Inferior parietal cortex (tissue), 1 donor: ENCODE data around the gene FOXP1.
"Not testable (repeated sequence)": the region's sequence is repeated elsewhere in the genome, so short reads cannot be mapped to it uniquely, and the experiment has no call there.

ENCODE experiments used
- DNase-seq: peaks from one replicate; pipeline ENCODE4 v3.0.0-alpha.2; 2016; ENCODE audit errors: extremely low spot score

FOXP1 gene

DNA sequence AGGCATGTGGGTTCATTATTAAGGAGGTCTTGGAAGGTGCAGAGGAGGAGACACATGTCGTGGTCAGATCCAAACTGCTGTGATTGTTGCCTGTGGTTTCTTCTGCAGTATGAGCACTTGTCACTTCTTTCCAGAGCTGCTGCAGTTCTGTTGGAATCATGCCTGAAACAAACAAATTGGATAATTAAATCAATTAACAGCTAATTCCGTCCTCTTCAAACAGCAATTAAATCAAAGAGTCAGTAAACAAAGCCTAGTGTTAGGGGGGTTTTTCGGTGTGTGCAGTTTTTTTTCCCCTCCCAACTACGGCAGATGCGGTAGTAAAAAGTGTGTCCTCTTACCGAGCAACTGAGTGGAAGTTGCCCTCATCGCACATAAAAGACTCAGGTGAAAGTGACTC lies 542.2 kb downstream of the FOXP1 start:
- DNase-seq: no peak

DNA sequence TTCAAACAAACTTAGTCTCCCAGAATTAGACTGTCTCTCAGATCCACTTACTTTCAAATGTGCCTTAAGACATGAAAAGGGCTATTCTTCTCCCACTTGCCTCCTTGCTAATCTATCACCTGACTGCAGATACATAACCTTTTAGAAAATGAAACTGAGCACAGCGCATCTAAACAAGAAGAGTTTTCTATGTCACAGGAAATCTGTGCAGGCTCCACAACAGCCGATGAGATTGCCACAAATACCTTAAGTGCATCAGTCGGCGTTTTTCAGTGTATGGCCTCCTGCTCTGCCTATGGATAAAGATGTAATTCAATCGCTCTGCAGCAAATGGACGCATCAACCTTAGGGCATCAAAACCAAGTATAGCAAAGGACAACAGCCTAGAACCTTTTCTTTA lies 544.2 kb downstream of the FOXP1 start:
- DNase-seq: no peak

DNA sequence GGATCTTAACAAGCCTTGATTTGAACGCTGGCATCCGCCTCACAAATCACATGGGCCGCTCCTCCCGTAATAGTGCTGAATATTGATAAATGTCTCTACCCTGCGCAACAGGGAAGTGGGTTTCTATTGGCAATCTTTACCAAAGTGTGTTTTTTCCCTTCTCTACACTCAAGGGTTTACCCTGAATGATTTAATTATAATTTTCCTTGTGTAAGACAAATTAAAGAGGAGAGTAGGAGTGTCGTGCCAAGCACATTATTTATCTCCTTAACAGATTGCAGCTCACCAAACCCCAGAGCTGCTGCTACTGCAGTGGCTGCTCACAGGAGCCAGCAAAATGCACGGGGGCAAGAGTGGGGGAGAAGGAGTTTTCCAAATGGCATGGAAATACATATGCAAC lies 545.8 kb downstream of the FOXP1 start:
- no peak for DNase-seq

DNA sequence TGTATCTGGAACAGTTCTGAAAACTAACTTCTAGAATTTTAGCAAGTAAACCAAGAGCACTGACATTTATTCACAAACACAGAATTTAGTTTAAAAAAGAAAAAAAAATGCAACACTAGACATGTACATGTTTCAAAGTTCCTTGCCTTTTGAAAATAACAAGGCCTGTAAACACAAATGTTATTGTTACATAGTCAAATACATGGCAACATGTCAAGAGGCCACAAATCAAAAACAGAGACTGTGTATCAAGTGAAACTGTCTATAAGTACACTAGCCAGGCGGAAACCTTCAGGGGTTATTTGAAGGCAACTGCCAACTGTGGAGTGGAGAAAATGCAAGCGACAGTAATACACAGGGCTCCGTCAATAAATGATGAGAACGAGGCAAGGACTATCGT lies 547.6 kb downstream of the FOXP1 start:
- no peak for DNase-seq

DNA sequence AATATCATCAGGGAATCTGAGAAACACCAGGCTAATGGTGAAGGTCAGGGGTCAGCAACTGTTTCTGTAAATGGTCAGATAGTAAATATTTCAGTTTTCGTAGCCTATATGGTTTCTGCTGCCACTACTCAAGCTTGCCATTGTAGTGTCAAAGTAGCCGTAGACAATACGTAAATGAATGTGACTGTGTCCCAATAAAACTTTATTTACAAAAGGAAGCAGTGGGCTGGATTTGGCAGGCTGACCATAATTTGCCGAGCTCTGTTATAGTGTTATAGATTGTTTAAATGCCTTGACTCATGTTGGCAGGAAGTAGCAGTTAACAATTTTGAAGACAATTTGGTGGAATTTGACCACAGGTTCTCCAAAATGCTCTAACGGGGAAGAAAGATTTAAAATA lies 548.2 kb downstream of the FOXP1 start:
- no peak for DNase-seq

DNA sequence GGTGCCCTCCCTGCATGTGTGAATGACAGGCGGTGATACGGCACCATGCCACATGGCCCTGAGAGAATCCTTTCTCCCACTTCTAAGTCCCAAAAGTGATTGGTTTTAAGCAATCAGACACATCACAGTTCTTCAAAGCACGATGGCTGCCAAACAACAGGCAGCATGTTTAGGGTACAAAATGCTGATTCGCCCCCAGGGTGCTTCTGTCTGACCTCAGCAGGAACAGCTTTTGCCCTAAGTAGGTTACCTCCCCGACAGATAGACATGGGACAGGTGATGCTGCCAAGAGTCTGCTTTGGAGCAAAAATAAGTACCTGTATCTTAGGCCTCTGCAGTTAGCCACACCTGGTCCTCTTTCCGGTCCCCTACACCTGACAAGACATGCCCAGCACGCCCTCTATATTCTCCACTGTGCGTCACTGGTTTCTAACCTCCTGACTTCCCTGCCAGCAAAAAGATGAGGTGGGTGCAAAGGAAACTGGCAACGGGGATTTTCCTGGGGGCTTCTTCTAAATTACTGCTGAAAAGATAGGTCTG lies 549.8 kb downstream of the FOXP1 start:
- no peak for DNase-seq

DNA sequence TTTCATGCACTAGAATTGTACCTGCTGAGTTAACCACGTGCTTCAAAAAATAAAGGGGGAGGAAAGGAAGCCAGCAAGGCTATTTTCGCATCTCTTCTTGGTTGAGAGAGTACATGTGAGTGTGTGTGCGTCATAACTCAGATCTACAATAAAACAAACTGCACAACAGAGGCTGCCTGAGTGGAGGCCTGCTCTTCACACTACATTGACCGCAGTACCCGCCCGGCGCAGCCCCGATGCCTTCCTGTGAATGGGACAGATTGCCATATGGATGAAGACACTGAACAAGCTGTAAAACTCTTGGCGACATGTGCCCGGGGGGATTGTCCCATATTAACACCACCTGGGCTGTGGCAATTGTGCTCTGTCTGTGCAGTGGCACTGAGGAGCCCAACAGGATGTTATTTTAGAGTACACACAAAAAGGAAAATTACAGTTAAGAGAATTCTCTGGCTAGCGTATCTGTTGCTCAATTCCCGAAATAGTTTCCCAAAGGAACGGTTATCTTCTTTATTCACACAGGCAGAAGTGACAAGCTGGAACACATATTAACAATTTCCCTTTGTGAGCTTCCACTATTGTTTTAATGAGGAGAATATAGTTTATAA lies 551.5 kb downstream of the FOXP1 start:
- DNase-seq: no peak

DNA sequence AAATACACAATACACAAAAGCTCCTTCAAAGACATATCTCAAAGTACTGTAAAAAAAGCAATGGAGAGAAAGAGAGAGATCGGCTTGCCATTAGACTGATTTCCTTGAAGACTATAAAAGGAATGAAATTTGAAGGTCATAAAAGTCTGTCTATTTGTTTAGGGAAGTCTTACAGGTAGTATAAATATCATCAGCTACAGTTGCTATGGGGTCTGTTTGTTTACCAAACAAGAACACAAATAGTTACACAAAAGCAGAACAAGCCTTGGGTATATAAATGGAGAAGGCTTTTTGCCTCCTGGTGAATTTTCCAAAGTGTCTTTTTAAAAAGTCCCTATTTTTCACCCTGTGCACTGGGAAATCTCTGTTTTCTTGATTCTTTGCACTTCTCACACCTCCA lies 552.3 kb downstream of the FOXP1 start:
- DNase-seq: no peak

DNA sequence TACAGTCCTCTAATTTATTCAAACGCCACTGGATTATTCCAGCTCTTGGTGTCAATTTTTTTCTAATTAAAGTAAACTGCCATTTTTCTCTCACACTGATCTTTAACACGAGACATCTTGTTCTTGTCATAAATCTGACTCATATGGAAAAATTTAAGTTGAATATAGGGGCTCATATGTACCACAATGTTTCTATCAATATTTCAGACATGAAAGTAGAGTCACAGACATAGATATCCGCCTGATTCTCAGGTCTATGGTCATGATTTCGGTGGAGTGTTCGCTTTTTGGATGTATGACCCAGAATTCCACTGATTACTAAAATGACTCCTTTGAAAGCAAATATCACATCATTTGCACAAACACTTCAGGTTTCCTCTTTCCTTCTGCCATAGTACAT lies 552.8 kb downstream of the FOXP1 start:
- no peak for DNase-seq

DNA sequence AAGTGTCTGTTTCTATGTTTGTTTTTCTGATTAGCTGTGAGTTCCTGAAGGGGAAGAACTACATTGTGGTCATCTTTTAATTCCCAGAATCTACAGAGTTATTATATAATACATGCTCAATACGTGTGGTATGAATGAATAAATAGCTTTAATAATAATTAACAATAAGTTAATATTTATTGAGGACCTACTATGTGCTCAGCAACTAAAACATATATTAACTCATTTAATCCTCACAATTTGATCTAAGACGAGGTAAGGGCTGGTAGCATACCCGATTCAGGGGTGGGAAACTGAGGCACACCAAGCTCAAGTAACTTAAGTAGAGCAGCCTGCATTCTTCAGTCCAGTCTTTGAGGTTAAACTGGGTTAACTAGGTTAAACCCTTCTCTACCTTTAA lies 553.8 kb downstream of the FOXP1 start:
- DNase-seq: no peak

DNA sequence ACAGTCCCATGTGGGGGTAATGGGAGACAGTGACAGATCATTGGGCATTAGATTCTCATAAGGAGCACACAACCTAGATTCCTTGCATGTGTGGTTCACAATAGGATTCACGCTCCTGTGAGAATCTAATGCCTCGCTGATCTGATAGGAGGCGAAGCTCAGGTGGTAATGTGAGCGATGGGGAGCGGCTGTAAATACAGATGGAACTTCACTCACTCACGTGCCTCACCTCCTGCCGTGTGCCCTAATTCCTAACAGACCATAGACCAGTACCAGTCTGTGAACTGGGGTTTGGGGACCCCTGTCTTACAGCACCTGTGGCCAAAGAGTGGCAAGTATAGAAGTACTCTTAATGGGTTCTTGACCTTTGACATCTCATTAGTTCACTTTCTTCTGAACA lies 554.7 kb downstream of the FOXP1 start:
- DNase-seq: no peak

DNA sequence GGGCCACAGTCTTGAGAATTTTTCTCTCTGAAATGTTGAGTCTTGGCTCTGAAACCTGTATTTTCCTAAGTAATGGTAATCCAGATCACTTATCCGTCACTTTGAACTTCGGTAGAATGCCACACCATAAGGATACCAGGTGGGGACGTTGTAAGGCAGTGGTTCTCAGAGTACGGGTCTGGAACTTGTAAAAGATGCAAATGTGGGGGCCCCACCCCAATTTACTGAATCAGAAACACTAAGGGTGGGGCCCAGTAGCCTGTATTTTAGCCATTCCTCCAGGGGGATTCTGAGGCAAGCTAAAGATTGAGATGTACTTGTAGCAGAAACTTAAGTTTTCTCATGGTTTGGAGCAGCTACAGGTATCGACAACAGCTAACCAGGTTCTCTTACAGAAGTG lies 555.3 kb downstream of the FOXP1 start:
- DNase-seq: no peak

DNA sequence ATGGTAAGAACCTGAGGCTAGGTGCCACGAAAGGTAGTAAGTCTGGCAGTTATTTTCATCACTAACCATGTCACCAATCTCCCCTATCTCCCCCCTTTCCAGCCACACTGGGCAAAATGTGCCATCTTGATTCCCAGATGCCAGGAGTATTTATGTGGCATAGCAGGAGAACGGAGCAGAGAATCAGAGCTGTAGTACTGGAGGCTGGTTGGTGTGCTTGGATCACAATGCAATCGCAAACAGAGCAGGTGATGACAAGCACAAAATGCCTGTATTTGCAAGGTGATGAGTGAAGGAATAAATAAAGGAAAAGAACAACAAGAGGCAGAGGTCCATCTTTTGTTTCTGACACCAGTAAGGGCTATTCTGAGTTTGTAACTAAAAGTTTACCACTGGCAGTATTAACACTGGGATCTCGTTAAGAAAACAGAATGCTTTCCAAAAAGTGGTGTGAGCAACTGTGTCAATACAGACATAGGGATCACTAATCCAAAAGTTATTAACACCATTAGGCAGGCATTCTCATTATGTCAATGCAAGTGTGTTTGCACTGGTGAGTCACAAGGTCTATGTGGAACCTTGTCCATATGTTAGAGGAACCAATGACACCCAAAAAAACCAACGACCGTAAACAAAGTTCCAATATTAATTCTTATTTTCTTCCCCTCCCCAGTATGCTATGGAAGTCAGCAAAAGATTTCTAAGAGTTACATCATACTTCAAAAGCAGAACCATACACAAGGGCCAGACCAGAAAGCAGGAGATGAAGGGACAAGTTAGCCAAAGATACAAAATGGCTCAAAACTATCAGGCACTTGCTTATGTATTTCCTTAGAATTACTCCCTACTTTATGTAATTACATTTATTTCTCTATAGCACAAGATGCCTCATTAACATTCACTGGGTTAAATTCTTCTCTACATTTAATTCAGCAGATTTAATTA lies 556.6 kb downstream of the FOXP1 start:
- no peak for DNase-seq

DNA sequence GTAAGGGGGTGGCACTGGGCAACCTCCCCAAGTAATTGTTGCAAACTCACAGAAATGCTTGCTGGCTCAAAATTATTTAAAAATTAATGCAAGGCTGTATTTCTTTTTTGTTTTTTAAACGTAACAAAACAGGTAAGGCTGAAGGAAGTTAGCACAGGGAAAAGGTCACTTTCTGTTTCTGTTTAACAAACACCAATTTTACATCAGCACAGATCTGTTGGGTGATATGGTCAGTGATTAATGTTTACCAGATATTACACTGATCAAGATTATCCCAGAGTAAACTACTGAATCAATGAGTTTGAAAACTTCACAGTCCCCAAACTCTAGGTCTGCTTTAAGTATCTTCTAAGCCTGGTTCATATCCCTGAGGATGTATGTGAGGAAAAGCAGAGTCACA lies 558.0 kb downstream of the FOXP1 start:
- DNase-seq: no peak

DNA sequence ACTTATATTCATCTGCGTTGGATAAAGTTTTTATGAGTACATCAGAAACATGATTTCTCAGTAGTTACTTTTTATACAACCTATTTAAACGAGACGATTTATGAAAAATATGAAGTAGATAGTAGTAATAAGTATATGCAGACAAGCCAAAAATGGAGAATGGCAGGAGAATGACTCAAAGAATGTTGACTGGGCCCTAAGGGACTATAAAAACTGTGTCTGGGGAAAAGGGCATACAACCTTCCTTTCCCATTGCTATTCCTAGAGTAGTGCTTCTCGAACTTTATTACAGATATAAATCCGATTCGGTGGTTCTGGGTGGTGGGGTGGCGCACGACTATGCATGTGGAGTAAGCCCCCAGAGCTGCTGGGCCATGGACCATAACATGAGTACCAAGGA lies 558.5 kb downstream of the FOXP1 start:
- no peak for DNase-seq

DNA sequence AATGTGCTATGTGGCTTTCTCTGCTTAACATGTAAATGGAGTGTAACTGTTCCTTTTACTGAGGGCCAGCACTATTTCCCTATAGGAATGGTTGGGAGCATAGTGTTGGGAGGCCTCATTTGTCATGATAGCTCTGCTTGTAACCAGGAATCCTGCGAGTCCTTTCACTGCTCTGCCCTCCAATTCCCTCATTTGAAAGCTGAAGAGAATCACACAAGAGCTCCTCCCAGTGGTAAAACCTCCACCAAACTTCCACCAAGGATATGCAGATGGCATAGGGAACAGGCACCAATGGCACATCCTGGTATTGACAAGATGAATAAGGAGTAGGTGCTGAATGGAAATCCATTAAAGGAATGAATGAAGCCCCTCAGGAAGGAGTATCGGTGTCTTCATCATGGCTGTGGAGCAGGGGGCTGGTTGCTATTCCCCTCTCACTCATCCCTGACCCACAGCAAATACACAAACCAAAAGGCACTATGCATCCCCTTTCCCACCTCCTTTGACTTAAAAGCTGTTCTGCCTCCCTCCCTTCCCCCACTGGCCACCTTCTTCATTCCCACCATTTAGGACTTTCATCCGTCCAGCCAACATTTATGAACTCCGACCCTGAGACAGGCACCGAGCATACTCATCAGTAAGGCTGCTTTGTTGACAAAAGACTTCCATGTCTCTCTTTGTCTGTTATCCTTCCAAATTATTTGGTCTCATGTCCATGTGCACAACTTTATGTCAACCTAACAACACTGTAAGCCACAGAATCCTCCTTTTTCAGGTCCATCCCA lies 560.8 kb downstream of the FOXP1 start:
- peak; percentile 71 for DNase-seq

DNA sequence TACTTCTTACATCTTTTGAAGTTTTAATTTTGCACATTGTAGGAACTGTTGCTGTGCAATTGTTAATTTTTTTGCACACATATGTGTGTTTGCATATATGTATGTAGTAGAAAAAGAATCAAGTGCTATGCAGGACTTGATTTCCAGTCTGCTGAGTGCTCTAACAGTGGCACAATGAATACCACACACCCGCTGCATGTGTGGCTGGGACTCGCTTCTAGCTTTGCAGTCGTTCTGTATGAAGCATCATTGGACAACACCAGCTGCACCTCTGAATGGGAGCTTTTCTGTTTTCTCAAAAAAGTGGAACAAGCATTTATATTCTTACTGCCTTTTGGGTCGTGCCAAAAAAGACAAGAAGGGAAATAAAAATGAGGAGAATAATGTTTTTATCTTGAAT lies 564.7 kb downstream of the FOXP1 start:
- peak; percentile 68 for DNase-seq

DNA sequence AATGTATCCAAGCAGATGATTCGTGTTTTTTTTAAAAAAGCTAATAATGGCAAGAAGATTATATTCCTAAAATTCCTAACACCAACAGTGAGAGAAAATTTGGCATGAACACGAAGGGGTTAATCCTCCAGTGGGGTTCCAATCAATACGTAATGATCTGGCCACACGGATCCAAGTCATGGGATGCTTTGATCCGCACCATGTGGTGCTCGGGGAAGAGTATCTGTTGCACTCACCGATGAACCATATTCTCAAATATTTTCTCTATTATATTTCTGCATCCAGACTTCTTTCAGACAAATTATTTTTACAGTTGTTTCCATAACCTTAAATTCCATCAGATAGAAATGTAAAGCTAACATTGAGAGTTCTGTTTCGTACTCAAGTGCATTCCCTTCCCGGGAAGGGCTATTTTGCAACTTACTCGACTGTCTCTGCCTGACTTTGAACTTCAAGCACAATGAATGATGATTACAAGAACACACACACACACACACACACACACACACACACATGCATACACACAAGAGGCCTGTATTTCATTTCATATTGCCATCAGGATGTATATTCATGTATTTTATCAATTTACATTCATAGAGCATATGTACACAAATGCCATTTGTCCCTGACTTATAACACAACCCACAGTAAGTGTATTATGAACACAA lies 567.2 kb downstream of the FOXP1 start:
- no peak for DNase-seq

DNA sequence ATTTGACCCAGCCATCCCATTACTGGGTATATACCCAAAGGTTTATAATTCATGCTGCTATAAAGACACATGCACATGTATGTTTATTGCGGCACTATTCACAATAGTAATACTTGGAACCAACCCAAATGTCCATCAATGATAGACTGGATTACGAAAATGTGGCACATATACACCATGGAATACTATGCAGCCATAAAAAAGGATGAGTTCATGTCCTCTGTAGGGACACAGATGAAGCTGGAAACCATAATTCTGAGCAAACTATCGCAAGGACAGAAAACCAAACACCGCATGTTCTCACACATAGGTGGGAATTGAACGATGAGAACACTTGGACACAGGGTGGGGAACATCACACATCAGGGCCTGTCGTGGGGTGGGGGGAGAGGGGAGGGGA lies 568.9 kb downstream of the FOXP1 start:
- not testable (repeated sequence) for DNase-seq

DNA sequence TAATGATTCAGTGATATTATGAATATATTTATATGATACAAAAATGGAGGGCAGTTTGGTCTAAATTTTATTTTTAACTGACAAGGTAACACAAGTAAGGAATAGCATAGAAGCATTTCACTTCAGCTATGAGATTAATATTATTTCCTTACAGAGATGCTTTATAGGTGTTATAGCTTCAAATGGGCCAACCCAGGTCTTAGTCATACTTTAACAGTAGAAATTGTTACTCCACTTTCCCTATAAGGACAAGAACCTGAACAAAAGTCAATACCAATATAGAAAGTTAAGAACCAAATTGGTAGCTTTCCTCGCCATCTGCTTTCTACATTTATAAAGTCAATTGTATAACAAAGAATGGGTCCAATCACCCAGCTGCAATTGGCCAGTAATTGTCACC lies 570.6 kb downstream of the FOXP1 start:
- no peak for DNase-seq

DNA sequence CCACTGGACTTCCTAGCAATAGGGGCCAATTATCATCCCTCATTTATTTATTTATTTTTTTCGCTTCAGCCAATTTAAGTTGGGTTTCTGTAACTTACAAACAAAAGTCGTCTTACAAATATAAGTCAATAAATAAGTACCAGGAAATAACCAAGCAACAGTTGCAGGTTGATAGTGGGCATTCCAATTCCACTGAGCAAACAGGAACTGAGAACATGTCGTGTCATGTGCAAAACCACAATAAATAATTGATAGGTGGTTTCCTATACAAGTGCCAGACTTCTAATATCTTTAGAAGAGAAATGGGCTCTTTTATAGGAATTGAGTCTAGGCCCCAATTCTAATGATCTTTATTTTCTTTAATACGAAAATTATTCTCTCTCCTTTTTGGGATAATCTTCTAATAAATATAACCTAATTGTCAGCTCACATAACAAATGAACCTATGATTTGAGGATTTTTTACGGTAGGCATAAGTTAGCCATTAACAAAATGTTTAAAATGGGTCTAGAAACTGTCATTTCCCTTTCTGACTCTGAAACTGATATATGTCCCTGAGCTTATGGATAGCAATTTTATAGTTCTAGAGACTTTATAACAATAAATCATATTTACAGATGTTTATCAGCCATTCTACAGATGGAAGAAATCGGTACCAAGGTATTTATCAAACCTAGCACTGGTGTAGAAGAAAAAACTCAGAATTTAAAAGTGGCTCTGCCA lies 571.8 kb downstream of the FOXP1 start:
- no peak for DNase-seq
